ENCODE results near the gene NDRG2. TPM values are rescaled to one million over a fixed set of nuclear protein-coding genes. Genes with fewer than 3 reads are reported as not detected.
A peak's percentile ranks its signal among the peaks of the same experiment; 100 is the strongest.
"Not testable (repeated sequence)": the region's sequence is repeated elsewhere in the genome, so short reads cannot be mapped to it uniquely, and the experiment has no call there.

Gene NDRG2
- total RNA-seq, 2 donors from 2014 or later = 29.8 to 38.2 TPM

DNA sequence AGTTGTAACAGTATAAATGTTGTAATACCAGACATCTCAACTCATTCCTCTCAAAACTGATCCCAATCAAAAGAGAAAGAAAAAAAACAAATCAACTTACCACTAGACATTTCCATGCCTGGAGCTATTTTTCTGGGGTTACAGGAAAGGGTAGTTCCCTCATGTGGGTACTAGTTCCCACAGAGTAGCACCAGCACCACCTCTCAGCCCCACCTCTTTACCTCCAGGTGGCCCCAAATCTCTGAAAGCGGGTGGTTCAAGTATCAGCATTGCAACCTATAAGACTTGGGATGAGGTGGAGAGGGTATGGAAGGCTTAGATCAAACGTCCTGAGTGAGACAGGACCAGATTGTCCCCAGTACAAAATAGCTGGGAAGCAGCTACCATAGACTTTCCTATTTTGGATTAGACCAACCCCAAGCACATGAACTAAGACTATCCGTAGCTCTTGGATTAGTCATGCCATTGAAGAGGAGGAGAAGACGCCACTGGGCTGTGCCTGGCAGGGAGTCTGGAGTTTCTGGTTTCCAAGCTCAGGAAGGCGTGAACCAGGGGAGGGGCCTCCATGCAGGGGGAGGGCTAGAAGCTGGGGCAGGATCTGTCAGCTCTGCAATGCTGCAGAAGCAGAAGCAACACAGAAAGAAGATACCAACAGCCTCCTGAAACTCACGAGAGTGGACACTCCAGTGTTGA is 26.0 kb downstream of the NDRG2 start, which contains the start of gene SLC39A2:
Gene SLC39A2, plus strand, starts transcription at position 620 of the 693 bp plus-strand sequence. CDS start 154 bp downstream, outside the sequence.
- H3K4me3 Mint-ChIP-seq = no peak within 1 kb of the TSS
- DNase-seq = no peak
- ATAC-seq = no peak
- no peak within 1 kb of the TSS for H3K27ac Mint-ChIP-seq
- H3K36me3 Mint-ChIP-seq (ENCODE audit: low read depth) = peaks cover 9% of the 10 kb centered on the region
- no peaks in the 10 kb centered on the region for H3K9me3 ChIP-seq (ENCODE audit: control insufficient read depth, low read length, poor library complexity, severe bottlenecking)
- peaks cover 25% of the 10 kb centered on the region for H3K4me1 Mint-ChIP-seq
- no peaks in the 10 kb centered on the region for H3K27me3 Mint-ChIP-seq

DNA sequence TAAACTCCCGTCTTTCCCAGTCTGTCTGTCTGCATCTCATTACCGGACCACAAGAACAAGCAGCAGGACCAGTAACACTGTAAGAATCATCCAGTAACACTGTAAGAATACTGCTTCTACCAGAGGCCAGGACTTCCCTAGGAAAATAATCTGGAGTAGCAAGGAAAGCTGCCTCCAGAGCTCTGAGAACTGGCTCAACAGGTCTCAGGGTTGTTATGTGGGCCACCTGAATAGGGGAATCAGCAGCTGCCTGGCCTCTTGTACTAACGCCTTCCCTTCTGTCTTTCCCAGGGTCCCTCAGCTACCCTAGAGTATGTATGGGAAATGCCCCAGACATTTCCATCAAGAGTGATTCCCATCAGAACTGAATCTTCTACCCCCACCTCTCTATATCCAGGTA is 26.7 kb downstream of the NDRG2 start:
- Mint-ChIP-seq H3K36me3 (ENCODE audit: low read depth) (peaks cover 9% of the 10 kb centered on the region), H3K27ac (no peak overlapping the region), H3K4me1 (peaks cover 26% of the 10 kb centered on the region), H3K4me3 (no peak overlapping the region), H3K27me3 (no peaks in the 10 kb centered on the region)
- ATAC-seq = no peak
- H3K9me3 ChIP-seq (ENCODE audit: control insufficient read depth, low read length, poor library complexity, severe bottlenecking) = no peaks in the 10 kb centered on the region
- DNase-seq = no peak

DNA sequence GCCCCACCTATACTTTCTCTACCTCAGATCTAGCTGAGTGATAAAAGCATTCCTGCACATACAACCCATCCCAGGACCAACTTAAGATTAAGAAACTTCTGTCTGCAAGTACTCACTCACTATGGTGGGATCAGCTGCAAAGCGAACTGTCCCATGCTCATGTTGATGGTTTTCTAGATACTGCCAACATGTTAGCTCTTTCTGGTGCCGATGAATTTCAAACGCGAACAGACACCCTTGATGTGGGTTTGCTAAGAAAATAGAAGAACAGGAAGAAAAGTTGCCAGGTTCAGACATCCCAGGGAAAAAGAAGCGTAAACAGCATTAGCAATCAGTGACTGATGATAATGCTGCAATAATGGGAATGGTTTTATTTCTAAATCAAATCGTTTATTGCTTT is 27.3 kb downstream of the NDRG2 start:
- Mint-ChIP-seq H3K27me3 (no peaks in the 10 kb centered on the region), H3K4me1 (peaks cover 27% of the 10 kb centered on the region), H3K27ac (no peak overlapping the region), H3K36me3 (ENCODE audit: low read depth) (peaks cover 9% of the 10 kb centered on the region), H3K4me3 (no peak overlapping the region)
- DNase-seq (no peak), ATAC-seq (no peak)
- H3K9me3 ChIP-seq (ENCODE audit: control insufficient read depth, low read length, poor library complexity, severe bottlenecking) = no peaks in the 10 kb centered on the region

- peaks cover 27% of the 10 kb centered on the region for H3K4me1 Mint-ChIP-seq
- H3K36me3 Mint-ChIP-seq (ENCODE audit: low read depth) = peaks cover 9% of the 10 kb centered on the region
- no peaks in the 10 kb centered on the region for H3K9me3 ChIP-seq (ENCODE audit: control insufficient read depth, low read length, poor library complexity, severe bottlenecking)
- no peak overlapping the region for H3K4me3 Mint-ChIP-seq
- no peak overlapping the region for H3K27ac Mint-ChIP-seq
- no peaks in the 10 kb centered on the region for H3K27me3 Mint-ChIP-seq
- no peak for DNase-seq
- ATAC-seq = no peak
These were observed 27.7 kb downstream of the NDRG2 start for GRCh38 chr14:20997115-20997514.

GRCh38 chr14:20996521-20996920 is 28.3 kb downstream of the NDRG2 start:
- H3K9me3 ChIP-seq (ENCODE audit: control insufficient read depth, low read length, poor library complexity, severe bottlenecking) = no peaks in the 10 kb centered on the region
- Mint-ChIP-seq H3K4me3 (no peak overlapping the region), H3K4me1 (peaks cover 27% of the 10 kb centered on the region), H3K27me3 (no peaks in the 10 kb centered on the region), H3K36me3 (ENCODE audit: low read depth) (peaks cover 9% of the 10 kb centered on the region), H3K27ac (peak overlapping the region; percentile 14)
- DNase-seq = no peak
- ATAC-seq = no peak

DNA sequence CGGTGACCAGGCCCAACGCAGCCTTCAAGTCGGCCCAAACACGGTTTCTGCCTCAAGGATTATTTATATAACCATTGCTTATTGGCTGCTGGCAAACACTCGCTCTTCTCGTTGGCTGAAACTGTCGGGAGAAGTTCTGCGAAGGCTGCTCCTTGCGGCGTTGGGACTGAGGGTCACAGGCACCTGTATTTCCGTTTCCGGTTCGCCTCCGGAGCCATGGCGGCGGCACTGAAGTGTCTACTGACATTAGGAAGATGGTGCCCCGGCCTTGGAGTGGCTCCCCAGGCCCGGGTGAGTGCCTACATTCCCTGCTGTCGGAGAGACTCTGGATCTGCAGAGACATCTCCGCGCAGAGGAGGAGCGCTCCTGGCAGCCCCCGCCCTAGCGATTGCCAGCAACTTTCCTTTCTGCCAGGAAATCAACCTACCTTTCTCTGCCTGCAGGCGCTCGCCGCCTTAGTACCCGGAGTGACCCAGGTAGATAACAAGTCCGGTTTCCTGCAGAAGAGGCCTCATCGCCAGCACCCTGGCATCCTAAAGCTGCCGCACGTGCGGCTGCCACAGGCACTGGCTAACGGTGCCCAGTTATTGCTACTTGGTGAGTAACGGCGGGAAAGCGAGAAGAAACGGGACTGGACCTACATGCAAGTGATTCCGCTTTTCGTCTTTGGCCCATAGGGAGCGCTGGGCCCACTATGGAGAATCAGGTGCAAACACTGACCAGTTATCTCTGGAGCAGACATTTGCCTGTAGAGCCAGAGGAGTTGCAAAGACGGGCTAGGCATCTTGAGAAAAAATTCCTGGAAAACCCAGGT is 34.9 kb downstream of the NDRG2 start, which contains the start of gene METTL17:
Gene METTL17, plus strand, starts transcription at position 194 of the 814 bp plus-strand sequence. Its CDS starts 23 bp downstream, at position 217.
- no peaks in the 10 kb centered on the region for H3K27me3 Mint-ChIP-seq
- no peaks in the 10 kb centered on the region for H3K9me3 ChIP-seq (ENCODE audit: control insufficient read depth, low read length, poor library complexity, severe bottlenecking)
- DNase-seq (peak; percentile 66 to 76 (median 71)), ATAC-seq (peak; percentile 94)
- peaks cover 22% of the 10 kb centered on the region for H3K4me1 Mint-ChIP-seq
- H3K4me3 Mint-ChIP-seq = peak within 1 kb of the TSS; percentile 91
- peak within 1 kb of the TSS; percentile 96 for H3K27ac Mint-ChIP-seq
- H3K36me3 Mint-ChIP-seq (ENCODE audit: low read depth) = peaks cover 5% of the 10 kb centered on the region

DNA sequence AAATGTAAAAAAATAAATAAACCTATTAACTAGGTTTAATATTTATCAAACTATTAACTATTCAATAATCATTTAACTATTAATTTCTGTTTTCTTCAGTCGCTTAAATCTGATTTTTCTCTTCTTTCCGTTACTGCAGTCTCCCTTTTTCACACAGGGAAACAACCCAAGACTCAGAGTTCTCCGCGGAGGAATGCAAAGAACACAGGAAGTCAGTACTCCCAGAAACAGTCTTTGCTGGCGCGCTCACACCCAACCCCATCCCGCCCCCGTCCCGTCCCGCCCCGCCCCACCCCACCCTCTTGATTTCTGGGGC is 35.4 kb downstream of the NDRG2 start:
- DNase-seq (no peak), ATAC-seq (no peak)
- Mint-ChIP-seq H3K4me3 (peak overlapping the region; percentile 91), H3K4me1 (peaks cover 17% of the 10 kb centered on the region), H3K27ac (peak overlapping the region; percentile 96), H3K36me3 (ENCODE audit: low read depth) (peaks cover 2% of the 10 kb centered on the region), H3K27me3 (peaks cover under 1% of the 10 kb centered on the region)
- no peaks in the 10 kb centered on the region for H3K9me3 ChIP-seq (ENCODE audit: control insufficient read depth, low read length, poor library complexity, severe bottlenecking)

GRCh38 chr14:20988717-20989470 is 36.0 kb downstream of the NDRG2 start:
- no peak for ATAC-seq
- Mint-ChIP-seq H3K27me3 (peaks cover 6% of the 10 kb centered on the region), H3K4me3 (no peak overlapping the region), H3K36me3 (ENCODE audit: low read depth) (peaks cover 4% of the 10 kb centered on the region), H3K4me1 (peaks cover 16% of the 10 kb centered on the region), H3K27ac (no peak overlapping the region)
- no peaks in the 10 kb centered on the region for H3K9me3 ChIP-seq (ENCODE audit: control insufficient read depth, low read length, poor library complexity, severe bottlenecking)
- DNase-seq = no peak

DNA sequence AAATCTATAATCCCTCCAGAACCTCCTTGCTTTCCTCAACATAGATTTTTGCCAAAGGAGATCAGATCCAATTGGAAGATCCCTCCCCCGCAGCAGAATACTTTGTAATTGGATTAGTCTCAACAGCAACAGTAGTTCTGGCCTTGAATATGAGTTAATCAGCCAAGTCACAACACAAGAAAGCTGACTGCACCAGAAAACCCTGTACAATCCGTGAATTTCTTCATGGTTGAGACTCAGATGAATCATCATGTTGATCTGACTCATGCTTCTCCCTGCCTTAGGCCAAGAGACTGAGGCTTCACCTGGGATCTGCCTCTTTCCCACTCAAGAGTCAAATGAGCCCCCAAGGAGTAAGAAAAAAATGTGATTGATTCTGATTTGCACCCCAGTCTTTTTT is 38.0 kb downstream of the NDRG2 start:
- peaks cover 2% of the 10 kb centered on the region for H3K36me3 Mint-ChIP-seq (ENCODE audit: low read depth)
- peak overlapping the region; percentile 3 for H3K27ac Mint-ChIP-seq
- H3K9me3 ChIP-seq (ENCODE audit: control insufficient read depth, low read length, poor library complexity, severe bottlenecking) = no peaks in the 10 kb centered on the region
- H3K4me3 Mint-ChIP-seq = no peak overlapping the region
- ATAC-seq (no peak), DNase-seq (no peak)
- peaks cover 15% of the 10 kb centered on the region for H3K4me1 Mint-ChIP-seq
- H3K27me3 Mint-ChIP-seq = peaks cover 19% of the 10 kb centered on the region

GRCh38 chr14:20985650-20986049 is 39.2 kb downstream of the NDRG2 start:
- ATAC-seq; H3K4me3 Mint-ChIP-seq; H3K9me3 ChIP-seq (ENCODE audit: control insufficient read depth, low read length, poor library complexity, severe bottlenecking); DNase-seq; H3K36me3 Mint-ChIP-seq (ENCODE audit: low read depth); H3K27ac Mint-ChIP-seq: not testable (repeated sequence)
- H3K27me3 Mint-ChIP-seq = peaks cover 21% of the 10 kb centered on the region
- peaks cover 11% of the 10 kb centered on the region for H3K4me1 Mint-ChIP-seq

- H3K27me3 Mint-ChIP-seq = peaks cover 40% of the 10 kb centered on the region
- no peak for DNase-seq
- peaks cover 2% of the 10 kb centered on the region for H3K4me1 Mint-ChIP-seq
- H3K36me3 Mint-ChIP-seq (ENCODE audit: low read depth) = peaks cover 2% of the 10 kb centered on the region
- no peak for ATAC-seq
- no peak overlapping the region for H3K27ac Mint-ChIP-seq
- H3K4me3 Mint-ChIP-seq = no peak overlapping the region
- no peaks in the 10 kb centered on the region for H3K9me3 ChIP-seq (ENCODE audit: control insufficient read depth, low read length, poor library complexity, severe bottlenecking)
These were observed 42.1 kb downstream of the NDRG2 start for GRCh38 chr14:20982646-20983369.

DNA sequence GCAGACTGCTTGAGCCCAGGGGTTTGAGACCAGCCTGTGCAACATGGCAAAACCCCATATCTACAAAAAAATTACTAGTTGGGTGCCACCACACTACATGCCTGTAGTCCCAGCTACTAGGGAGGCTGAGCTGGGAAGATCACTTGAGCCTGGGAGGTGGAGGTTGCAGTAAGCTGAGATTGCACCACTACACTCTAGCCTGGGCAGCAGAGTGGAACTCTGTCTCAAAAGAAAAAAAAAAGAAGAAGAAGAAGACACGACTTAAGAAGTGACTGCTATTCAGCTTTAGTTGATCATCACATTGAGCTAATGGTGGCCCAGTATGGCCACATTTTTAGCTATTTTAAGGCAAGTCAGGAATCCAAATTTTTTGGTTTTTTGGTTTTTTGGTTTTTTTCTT is 44.0 kb downstream of the NDRG2 start:
- no peaks in the 10 kb centered on the region for H3K9me3 ChIP-seq (ENCODE audit: control insufficient read depth, low read length, poor library complexity, severe bottlenecking)
- H3K4me3 Mint-ChIP-seq = no peak overlapping the region
- H3K36me3 Mint-ChIP-seq (ENCODE audit: low read depth) = peaks cover 2% of the 10 kb centered on the region
- DNase-seq (no peak), ATAC-seq (no peak)
- H3K27me3 Mint-ChIP-seq = peaks cover 40% of the 10 kb centered on the region
- H3K4me1 Mint-ChIP-seq = peaks cover 2% of the 10 kb centered on the region
- H3K27ac Mint-ChIP-seq = no peak overlapping the region

Data from T-helper 17 cell (primary cell).